Liver (tissue), 3 donors: ENCODE results near the gene FAM199X.

Experiments used
- GABPA ChIP-seq, 2 donors: IDR thresholded peaks in 1 of 2; conservative IDR thresholded peaks in 1 of 2; 2 replicates each; pipeline ENCODE4 v1.6.1; 2016; ENCODE audit warnings: antibody characterized with exemption in 2 of 2, mild to moderate bottlenecking in 1 of 2, moderate library complexity in 1 of 2
- RAD21 ChIP-seq, 2 donors: IDR thresholded peaks; 2 replicates each; pipeline ENCODE4 v1.6.1; 2016; ENCODE audit warnings: antibody characterized with exemption in 2 of 2, mild to moderate bottlenecking in 2 of 2
- TF ChIP-seq, protein P1 (sequence below): fragments of 150-350 bp; IDR thresholded peaks from 2 replicates; pipeline ENCODE4 v1.5.1; 2017; ENCODE audit warnings: improper control_type of control experiment, low read depth, low read length; ENCODE audit not compliant: missing input control
- donor health status: healthy.
- donor health status: healthy.

GRCh38 chrX:104126856-104127255, 39.4 kb upstream of the FAM199X start:
- TF ChIP-seq RAD21 (IDR thresholded peaks at IDR 0.05) (no peak), GABPA (IDR thresholded peaks at IDR 0.05 in 1 of 2, conservative IDR thresholded peaks at IDR 0.05 in 1 of 2) (no peak)
- TF ChIP-seq, protein P1, sequence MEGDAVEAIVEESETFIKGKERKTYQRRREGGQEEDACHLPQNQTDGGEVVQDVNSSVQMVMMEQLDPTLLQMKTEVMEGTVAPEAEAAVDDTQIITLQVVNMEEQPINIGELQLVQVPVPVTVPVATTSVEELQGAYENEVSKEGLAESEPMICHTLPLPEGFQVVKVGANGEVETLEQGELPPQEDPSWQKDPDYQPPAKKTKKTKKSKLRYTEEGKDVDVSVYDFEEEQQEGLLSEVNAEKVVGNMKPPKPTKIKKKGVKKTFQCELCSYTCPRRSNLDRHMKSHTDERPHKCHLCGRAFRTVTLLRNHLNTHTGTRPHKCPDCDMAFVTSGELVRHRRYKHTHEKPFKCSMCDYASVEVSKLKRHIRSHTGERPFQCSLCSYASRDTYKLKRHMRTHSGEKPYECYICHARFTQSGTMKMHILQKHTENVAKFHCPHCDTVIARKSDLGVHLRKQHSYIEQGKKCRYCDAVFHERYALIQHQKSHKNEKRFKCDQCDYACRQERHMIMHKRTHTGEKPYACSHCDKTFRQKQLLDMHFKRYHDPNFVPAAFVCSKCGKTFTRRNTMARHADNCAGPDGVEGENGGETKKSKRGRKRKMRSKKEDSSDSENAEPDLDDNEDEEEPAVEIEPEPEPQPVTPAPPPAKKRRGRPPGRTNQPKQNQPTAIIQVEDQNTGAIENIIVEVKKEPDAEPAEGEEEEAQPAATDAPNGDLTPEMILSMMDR = no peak
